ENCODE results near the gene MAGEA2B.
"Not testable (repeated sequence)": the region's sequence is repeated elsewhere in the genome, so short reads cannot be mapped to it uniquely, and the experiment has no call there.

The MAGEA2B gene, protein sequence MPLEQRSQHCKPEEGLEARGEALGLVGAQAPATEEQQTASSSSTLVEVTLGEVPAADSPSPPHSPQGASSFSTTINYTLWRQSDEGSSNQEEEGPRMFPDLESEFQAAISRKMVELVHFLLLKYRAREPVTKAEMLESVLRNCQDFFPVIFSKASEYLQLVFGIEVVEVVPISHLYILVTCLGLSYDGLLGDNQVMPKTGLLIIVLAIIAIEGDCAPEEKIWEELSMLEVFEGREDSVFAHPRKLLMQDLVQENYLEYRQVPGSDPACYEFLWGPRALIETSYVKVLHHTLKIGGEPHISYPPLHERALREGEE

DNA sequence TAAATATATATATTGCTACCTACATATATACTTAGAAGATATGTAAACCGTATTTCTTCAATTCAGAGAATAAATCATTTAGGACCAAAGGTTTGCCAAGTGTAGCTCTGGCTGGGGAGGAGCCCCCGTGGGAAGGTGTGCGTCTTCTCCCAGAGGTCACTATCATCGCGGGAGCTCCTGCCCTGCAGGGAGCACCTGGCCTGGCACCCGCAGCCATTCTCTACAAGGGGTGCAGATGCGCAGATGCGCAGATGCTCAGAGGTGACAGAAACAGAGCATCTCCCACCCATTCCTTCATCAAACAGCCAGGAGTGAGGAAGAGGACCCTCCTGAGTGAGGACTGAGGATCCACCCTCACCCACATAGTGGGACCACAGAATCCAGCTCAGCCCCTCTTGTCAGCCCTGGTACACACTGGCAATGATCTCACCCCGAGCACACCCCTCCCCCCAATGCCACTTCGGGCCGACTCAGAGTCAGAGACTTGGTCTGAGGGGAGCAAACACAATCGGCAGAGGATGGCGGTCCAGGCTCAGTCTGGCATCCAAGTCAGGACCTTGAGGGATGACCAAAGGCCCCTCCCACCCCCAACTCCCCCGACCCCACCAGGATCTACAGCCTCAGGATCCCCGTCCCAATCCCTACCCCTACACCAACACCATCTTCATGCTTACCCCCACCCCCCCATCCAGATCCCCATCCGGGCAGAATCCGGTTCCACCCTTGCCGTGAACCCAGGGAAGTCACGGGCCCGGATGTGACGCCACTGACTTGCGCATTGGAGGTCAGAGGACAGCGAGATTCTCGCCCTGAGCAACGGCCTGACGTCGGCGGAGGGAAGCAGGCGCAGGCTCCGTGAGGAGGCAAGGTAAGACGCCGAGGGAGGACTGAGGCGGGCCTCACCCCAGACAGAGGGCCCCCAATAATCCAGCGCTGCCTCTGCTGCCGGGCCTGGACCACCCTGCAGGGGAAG, at the start of gene MAGEA2B:
Gene MAGEA2B (plus strand): TSS at position 814 of the 973 bp plus-strand sequence. CDS start 2,479 bp downstream, outside the sequence.
- DNase-seq, result not testable (repeated sequence)

DNA sequence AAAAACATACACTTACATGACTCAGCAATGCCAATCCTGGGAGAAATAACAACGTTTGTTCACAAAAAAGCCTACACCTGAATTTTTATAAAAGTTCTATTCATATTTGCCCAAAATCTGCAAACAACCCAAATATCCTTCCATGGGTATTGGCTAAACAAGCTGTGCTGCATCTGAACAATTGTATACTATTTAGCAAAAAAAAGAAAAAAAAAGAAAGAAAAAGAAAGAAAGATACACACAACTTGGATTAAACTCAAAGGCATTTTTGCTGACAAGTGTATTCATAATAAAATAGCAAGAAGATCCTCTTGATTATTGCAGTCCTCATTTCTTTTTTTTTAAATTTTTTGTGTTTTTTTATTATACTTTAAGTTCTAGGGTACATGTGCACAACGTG, 40.3 kb upstream of the MAGEA2B start:
- no peak for DNase-seq

DNA sequence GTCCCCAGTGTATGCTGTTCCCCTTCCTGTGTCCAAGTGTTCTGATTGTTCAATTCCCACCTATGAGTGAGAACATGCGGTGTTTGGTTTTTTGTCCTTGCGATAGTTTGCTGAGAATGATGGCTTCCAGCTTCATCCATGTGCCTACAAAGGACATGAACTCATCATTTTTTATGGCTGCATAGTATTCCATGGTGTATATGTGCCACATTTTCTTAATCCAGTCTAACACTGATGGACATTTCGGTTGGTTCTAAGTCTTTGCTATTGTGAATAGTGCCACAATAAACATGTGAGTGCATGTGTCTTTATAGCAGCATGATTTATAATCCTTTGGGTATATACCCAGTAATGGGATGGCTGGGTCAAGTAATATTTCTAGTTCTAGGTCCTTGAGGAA, 39.8 kb upstream of the MAGEA2B start:
- not testable (repeated sequence) for DNase-seq

DNA sequence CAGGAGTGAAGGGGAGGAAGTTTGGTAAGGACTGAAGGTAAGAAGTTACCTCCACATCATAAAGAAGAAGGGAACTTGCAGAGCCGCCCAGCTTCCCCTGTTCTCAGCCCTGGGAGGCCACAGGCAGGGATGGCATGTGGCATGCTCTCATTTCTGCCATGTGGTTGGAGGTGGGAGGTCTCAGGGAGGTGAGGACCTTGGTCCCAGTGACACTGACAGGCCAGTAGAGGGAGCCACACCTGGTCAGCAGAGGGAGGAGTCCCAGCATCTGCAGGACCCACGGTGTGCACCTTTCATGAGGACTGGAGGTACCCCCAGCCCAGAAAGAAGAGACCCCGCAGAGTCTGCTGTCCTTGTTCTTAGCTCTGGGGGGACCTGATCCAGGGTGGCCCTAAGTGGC, 33.4 kb upstream of the MAGEA2B start:
- not testable (repeated sequence) for DNase-seq

DNA sequence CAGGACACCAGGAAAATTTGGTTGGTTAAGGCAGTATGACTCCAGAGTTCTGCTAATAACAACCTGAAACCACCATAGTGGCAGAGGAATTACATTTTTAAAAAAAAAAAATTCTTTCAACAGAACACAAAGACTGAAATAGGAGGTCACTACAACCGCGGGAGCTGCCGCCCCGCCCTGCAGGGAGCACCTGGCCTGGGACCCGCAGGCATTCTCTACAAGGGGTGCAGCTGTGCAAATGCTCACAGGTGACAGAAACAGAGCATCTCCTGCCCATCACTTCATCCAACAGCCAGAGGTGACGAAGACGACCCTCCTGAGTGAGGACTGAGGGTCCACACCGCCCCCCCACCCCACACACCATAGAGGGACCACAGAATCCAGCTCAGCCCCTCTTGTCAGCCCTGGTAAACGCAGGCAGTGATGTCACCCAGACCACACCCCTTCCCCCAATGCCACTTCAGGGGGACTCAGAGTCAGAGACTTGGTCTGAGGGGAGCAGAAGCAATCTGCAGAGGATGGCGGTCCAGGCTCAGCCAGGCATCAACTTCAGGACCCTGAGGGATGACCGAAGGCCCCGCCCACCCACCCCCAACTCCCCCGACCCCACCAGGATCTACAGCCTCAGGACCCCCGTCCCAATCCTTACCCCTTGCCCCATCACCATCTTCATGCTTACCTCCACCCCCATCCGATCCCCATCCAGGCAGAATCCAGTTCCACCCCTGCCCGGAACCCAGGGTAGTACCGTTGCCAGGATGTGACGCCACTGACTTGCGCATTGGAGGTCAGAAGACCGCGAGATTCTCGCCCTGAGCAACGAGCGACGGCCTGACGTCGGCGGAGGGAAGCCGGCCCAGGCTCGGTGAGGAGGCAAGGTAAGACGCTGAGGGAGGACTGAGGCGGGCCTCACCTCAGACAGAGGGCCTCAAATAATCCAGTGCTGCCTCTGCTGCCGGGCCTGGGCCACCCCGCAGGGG, 16.2 kb upstream of the MAGEA2B start, which contains the start of gene MAGEA3:
Gene MAGEA3 (plus strand): TSS at position 843 of the 980 bp plus-strand sequence. CDS start 2,039 bp downstream, outside the sequence.
- not testable (repeated sequence) for DNase-seq

DNA sequence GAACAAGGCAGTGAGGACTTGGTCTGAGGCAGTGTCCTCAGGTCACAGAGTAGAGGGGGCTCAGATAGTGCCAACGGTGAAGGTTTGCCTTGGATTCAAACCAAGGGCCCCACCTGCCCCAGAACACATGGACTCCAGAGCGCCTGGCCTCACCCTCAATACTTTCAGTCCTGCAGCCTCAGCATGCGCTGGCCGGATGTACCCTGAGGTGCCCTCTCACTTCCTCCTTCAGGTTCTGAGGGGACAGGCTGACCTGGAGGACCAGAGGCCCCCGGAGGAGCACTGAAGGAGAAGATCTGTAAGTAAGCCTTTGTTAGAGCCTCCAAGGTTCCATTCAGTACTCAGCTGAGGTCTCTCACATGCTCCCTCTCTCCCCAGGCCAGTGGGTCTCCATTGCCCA, 14.0 kb upstream of the MAGEA2B start:
- not testable (repeated sequence) for DNase-seq

DNA sequence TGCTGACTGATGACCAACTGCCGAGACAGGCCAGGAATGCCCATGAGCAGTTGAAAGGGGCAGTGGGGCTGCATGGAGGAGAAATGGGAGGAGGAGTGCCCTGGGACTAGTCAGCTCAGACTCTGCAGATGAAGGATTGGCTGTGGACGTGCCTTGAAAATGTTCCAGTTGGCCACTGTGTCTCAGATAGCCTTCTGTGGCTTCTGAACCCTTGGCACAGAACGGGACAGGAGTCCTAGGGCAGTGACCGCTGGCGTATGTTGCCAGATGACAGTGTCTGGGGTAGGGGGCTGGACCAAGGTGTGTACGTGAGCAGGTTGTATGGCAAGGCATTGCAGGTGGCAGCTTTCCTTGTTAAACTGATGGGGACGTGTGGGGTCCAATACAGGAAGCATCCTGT, 7.9 kb upstream of the MAGEA2B start:
- not testable (repeated sequence) for DNase-seq

DNA sequence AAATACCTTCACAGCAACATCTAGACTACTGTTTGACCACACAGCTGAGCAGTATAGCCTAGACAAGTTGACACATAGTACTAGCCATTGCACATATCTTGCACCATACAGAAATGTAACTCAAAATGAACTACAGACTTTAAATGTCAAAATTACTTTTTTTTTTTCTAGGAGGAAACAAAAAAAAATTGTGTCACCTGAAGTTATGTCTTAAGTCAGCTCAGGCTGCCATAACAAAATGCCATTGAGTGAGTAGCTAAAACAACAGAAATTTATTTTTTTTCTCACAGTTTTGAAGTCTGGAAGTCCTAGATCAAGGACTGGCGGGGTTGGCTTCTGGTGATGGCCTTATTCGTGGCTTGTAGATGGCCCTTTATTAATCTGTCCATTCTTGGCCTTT, 5.3 kb upstream of the MAGEA2B start, which contains the start of gene CSAG2:
Gene CSAG2 (minus strand): TSS at position 101 of the 400 bp plus-strand sequence. CDS start 161 bp downstream, outside the sequence.
- DNase-seq, result not testable (repeated sequence)

DNA sequence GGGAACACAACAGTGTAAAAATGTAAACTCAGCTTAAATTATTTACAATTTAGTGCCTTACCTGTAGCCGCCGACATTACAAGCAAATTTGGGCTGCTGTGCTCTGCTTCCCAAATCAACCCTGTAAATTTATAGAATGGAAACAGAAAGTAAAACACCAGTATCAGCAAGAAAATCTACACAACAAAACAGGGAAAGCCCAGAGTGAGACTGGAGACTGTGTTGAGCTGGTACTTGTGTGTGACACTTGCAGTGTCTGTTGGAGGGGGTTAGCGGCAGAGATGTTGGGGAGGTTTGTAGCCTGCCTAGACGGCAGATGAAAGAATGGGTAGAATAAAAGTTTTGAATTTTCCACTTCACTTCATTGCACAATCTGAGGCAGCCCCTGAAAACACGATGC, 1.2 kb upstream of the MAGEA2B start:
- DNase-seq, result not testable (repeated sequence)

DNA sequence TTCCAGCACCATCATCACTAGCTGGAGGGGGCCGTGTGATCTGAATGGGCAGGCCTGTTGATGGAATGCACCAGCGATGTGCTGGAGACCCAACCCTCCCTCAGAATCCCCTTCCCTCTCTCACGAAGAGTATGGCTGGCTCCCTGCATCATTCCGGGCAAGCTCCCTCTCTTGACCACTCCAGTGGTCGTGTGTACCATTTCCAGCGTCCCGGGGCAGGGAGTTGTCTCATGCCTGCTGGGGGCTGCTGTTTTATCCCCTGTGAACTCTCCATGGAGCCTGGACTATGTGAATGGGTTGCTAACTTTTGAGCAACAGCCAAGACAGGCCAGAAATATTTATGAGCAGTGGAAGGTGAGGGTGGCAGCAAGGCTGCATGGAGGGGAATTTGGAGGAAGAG, 11.0 kb downstream of the MAGEA2B start:
- DNase-seq, result no peak

DNA sequence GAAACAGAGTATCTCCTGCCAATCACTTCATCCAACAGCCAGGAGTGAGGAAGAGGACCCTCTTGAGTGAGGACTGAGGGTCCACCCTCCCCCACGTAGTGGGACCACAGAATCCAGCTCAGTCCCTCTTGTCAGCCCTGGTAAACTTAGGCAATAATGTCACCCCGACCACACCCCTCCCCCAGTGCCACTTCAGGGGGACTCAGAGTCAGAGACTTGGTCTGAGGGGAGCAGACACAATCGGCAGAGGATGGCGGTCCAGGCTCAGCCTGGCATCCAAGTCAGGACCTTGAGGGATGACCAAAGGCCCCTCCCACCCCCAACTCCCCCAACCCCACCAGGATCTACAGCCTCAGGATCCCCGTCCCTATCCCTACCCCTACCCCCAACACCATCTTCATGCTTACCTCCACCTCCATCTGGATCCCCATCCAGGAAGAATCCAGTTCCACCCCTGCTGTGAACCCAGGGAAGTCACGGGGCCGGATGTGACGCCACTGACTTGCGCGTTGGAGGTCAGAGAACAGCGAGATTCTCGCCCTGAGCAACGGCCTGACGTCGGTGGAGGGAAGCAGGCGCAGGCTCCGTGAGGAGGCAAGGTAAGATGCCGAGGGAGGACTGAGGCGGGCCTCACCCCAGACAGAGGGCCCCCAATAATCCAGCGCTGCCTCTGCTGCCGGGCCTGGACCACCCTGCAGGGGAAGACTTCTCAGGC, 19.0 kb downstream of the MAGEA2B start, which contains the start of the genes CSAG1 and MAGEA12:
Gene CSAG1 (minus strand): TSS at position 461 of the 715 bp plus-strand sequence. CDS start 1,261 bp downstream, outside the sequence.
Gene MAGEA12 (plus strand): TSS at position 497 of the 715 bp plus-strand sequence. CDS start 2,405 bp downstream, outside the sequence.
- DNase-seq, result peak; percentile 91

DNA sequence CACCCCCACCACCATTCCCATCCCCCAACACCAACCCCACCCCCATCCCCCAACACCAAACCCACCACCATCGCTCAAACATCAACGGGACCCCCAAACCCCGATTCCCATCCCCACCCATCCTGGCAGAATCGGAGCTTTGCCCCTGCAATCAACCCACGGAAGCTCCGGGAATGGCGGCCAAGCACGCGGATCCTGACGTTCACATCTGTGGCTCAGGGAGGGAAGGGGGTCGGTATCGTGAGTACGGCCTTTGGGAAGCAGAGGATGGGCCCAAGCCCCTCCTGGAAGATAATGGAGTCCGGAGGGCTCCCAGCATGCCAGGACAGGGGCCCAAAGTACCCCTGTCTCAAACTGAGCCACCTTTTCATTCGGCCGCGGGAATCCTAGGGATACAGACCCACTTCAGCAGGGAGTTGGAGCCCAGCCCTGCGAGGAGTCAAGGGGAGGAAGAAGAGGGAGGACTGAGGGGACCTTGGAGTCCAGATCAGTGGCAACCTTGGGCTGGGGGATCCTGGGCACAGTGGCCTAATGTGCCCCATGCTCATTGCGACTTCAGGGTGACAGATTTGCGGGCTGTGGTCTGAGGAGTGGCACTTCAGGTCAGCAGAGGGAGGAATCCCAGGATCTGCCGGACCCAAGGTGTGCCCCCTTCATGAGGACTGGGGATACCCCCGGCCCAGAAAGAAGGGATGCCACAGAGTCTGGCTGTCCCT, 19.9 kb downstream of the MAGEA2B start:
- not testable (repeated sequence) for DNase-seq

DNA sequence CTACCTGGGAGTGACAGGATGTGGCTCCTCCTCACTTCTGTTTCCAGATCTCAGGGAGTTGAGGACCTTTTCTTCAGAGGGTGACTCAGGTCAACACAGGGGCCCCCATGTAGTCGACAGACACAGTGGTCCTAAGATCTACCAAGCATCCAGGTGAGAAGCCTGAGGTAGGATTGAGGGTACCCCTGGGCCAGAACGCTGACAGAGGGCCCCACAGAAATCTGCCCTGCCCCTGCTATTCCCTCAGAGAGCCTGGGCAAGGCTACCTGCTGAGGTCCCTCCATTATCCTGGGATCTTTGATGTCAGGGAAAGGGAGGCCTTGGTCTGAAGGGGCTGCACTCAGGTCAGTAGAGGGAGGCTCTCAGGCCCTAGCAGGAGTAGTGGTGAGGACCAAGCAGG, 20.7 kb downstream of the MAGEA2B start:
- no peak for DNase-seq

DNA sequence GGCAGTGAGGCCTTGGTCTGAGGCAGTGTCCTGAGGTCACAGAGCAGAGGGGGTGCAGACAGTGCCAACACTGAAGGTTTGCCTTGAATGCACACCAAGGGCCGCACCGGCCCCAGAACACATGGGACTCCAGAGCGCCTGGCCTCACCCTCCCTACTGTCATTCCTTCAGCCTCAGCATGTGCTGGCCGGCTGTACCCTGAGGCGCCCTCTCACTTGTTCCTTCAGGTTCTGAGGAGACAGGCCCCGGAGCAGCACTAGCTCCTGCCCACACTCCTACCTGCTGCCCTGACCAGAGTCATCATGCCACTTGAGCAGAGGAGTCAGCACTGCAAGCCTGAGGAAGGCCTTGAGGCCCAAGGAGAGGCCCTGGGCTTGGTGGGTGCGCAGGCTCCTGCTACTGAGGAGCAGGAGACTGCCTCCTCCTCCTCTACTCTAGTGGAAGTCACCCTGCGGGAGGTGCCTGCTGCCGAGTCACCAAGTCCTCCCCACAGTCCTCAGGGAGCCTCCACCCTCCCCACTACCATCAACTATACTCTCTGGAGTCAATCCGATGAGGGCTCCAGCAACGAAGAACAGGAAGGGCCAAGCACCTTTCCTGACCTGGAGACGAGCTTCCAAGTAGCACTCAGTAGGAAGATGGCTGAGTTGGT, 21.6 kb downstream of the MAGEA2B start:
- no peak for DNase-seq

DNA sequence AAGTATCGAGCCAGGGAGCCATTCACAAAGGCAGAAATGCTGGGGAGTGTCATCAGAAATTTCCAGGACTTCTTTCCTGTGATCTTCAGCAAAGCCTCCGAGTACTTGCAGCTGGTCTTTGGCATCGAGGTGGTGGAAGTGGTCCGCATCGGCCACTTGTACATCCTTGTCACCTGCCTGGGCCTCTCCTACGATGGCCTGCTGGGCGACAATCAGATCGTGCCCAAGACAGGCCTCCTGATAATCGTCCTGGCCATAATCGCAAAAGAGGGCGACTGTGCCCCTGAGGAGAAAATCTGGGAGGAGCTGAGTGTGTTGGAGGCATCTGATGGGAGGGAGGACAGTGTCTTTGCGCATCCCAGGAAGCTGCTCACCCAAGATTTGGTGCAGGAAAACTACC, 22.1 kb downstream of the MAGEA2B start:
- DNase-seq, result not testable (repeated sequence)

DNA sequence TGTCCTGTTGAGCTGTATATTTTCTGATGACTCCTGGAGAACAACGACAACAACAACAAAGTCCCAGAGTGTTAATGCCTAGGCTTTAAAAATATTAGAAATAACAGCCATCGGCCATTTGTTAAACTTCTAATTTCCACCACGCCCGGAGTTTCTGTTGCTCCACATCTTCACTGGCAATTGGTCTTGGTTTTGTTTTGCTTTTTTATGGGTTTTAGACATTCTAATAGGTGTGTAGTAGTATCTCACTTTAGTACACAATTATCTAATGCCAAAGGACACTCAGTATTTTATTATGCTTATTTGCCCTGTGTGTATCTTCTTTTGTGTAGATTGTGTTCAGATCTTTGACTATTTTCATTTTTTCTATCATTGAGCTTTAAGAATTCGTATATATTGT, 24.1 kb downstream of the MAGEA2B start:
- DNase-seq, result no peak

DNA sequence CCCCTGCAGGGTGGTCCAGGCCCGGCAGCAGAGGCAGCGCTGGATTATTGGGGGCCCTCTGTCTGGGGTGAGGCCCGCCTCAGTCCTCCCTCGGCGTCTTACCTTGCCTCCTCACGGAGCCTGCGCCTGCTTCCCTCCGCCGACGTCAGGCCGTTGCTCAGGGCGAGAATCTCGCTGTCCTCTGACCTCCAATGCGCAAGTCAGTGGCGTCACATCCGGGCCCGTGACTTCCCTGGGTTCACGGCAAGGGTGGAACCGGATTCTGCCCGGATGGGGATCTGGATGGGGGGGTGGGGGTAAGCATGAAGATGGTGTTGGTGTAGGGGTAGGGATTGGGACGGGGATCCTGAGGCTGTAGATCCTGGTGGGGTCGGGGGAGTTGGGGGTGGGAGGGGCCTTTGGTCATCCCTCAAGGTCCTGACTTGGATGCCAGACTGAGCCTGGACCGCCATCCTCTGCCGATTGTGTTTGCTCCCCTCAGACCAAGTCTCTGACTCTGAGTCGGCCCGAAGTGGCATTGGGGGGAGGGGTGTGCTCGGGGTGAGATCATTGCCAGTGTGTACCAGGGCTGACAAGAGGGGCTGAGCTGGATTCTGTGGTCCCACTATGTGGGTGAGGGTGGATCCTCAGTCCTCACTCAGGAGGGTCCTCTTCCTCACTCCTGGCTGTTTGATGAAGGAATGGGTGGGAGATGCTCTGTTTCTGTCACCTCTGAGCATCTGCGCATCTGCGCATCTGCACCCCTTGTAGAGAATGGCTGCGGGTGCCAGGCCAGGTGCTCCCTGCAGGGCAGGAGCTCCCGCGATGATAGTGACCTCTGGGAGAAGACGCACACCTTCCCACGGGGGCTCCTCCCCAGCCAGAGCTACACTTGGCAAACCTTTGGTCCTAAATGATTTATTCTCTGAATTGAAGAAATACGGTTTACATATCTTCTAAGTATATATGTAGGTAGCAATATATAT, 39.5 kb downstream of the MAGEA2B start, which contains the start of gene MAGEA2:
Gene MAGEA2 (minus strand): TSS at position 157 of the 965 bp plus-strand sequence. CDS start 2,479 bp downstream, outside the sequence.
- not testable (repeated sequence) for DNase-seq

DNA sequence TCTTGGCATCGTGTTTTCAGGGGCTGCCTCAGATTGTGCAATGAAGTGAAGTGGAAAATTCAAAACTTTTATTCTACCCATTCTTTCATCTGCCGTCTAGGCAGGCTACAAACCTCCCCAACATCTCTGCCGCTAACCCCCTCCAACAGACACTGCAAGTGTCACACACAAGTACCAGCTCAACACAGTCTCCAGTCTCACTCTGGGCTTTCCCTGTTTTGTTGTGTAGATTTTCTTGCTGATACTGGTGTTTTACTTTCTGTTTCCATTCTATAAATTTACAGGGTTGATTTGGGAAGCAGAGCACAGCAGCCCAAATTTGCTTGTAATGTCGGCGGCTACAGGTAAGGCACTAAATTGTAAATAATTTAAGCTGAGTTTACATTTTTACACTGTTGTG, 40.4 kb downstream of the MAGEA2B start:
- DNase-seq, result not testable (repeated sequence)

Data from NCI-H69 (cell line).